Skeletal muscle tissue (tissue), 4 donors: ENCODE measurements around the gene PAK5. TPM values are rescaled to one million over a fixed set of nuclear protein-coding genes. Genes with fewer than 3 reads are reported as not detected.

Source experiments
- H3K27ac ChIP-seq: one replicate; pipeline ENCODE4 v1.7.0; 2013; ENCODE audit warnings: mild to moderate bottlenecking, low read depth, low read length, inconsistent platforms
- H3K27me3 ChIP-seq, 3 donors: one replicate each; pipeline ENCODE4 v1.7.0; 2013; ENCODE audit warnings: low read length in 3 of 3; ENCODE audit not compliant: control insufficient read depth in 3 of 3, insufficient read depth in 3 of 3
- H3K36me3 ChIP-seq, 3 donors: one replicate each; pipeline ENCODE4 v1.7.0; 2013; ENCODE audit warnings: low read length in 3 of 3; ENCODE audit not compliant: control insufficient read depth in 3 of 3, insufficient read depth in 3 of 3
- H3K4me1 ChIP-seq, 3 donors: one replicate each; pipeline ENCODE4 v1.7.0; 2013; ENCODE audit warnings: low read length in 3 of 3, mild to moderate bottlenecking in 3 of 3; ENCODE audit not compliant: control insufficient read depth in 3 of 3, insufficient read depth in 3 of 3
- H3K4me3 ChIP-seq, 3 donors: one replicate each; pipeline ENCODE4 v1.7.0; 2013; ENCODE audit warnings: low read length in 3 of 3
- H3K9ac ChIP-seq, 3 donors: one replicate each; pipeline ENCODE4 v1.7.0; 2013; ENCODE audit warnings: low read length in 3 of 3, mild to moderate bottlenecking in 3 of 3, moderate library complexity in 2 of 3, low read depth in 1 of 3
- H3K9me3 ChIP-seq, 3 donors: one replicate each; pipeline ENCODE4 v1.7.0; 2013; ENCODE audit warnings: low read length in 3 of 3; ENCODE audit not compliant: control insufficient read depth in 3 of 3
- total RNA-seq: library from RNA; depleted of rRNA; stranded (reverse); fragments of >200 nt; gene quantifications from one replicate; pipeline ENCODE4 v1.2.3, GENCODE V29; 2014
- donor health status: Osteomylitis.

The PAK5 gene
- total RNA-seq, 1 donor from 2014 or later, result under 0.01 TPM

DNA sequence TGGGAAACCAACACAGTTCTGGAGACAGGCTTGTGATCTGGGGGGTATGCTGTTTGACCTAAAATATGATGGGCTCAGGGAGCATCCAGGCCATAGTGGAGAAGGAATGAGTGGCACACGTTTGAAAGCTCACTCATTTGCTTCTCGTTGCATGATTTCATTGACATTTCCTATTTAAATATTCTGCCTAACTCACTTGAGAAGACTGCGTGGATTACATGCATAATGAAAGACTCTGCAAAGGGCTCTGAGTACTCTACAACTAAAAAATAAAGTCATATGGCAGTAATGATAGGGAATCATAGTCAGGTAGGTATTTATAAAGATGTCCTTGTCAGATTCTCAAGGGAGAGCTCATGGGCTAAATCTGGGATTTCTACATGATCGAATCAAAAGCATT lies 206.6 kb downstream of the PAK5 start:
- H3K9ac ChIP-seq, result no peak overlapping the region
- no peak overlapping the region for H3K4me3 ChIP-seq
- H3K27ac ChIP-seq, result no peak overlapping the region
- no peaks in the 10 kb centered on the region for H3K27me3 ChIP-seq
- no peaks in the 10 kb centered on the region for H3K4me1 ChIP-seq
- no peaks in the 10 kb centered on the region for H3K36me3 ChIP-seq
- H3K9me3 ChIP-seq, result peaks cover 0 to 3% (median 0%) of the 10 kb centered on the region in 3 donors

DNA sequence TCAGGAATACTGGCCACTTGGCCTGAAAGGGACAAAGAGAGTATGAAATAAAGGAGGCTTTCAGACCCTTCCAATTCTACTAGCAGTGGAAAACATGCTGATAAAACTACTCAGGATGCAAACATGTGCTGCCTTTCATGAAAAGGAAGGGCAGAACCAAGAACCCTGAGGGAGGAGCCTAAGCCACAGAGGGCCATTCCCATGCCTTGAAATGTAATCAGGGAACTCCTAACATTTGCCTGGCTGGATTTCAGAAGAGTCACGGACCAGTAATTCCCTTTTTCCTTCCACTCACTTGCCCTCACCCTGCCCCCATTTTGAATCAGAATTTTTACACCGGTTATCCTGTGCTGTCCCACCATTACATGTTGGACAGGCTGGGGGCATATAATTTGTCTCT lies 208.3 kb downstream of the PAK5 start:
- Histone ChIP-seq H3K9ac (no peak overlapping the region), H3K27ac (no peak overlapping the region), H3K9me3 (peaks cover 0 to 3% (median 0%) of the 10 kb centered on the region in 3 donors), H3K27me3 (no peaks in the 10 kb centered on the region), H3K36me3 (no peaks in the 10 kb centered on the region), H3K4me3 (no peak overlapping the region), H3K4me1 (no peaks in the 10 kb centered on the region)

DNA sequence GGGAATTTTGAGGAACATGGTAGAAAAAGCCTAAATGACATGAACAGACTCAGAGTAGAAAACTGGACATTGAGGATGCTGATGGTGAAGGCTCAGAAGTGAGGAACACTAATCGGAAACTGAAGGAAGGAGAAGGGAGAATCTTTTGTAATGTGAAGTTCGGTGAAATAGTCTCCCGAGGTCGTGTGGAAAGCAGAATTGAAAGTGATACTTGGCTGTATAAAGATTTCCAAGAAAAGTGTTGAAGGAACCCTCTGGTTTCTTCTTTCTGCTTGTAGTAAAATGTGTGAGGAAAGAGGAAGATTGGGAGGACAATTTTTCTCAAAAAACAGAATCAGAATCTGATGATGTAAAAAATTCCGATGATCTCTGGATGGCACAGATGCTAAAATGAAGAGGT lies 209.0 kb downstream of the PAK5 start:
- Histone ChIP-seq H3K9ac (no peak overlapping the region), H3K4me1 (no peaks in the 10 kb centered on the region), H3K36me3 (no peaks in the 10 kb centered on the region), H3K27ac (no peak overlapping the region), H3K27me3 (no peaks in the 10 kb centered on the region), H3K4me3 (no peak overlapping the region), H3K9me3 (peaks cover 0 to 3% (median 0%) of the 10 kb centered on the region in 3 donors)

DNA sequence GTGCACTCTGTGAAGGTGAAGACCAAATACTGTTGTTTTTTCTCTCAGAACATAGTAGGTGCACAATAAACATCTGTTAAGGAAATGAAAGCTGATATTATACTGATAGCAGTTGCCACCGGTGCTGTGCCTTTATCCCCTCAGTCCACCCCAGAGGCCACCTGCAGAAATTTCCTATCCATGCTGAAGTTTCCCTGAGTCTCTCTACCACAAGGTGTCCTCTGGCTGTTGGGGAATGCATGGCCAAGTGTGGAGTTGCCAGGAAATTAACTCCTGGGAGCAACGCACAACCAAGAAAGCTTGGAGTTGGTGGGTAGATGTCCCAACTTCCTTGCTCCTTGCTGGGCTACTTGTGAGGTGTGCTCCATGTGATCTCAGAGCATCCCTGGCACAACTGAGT lies 210.3 kb downstream of the PAK5 start:
- Histone ChIP-seq H3K4me1 (no peaks in the 10 kb centered on the region), H3K36me3 (no peaks in the 10 kb centered on the region), H3K27me3 (no peaks in the 10 kb centered on the region)

DNA sequence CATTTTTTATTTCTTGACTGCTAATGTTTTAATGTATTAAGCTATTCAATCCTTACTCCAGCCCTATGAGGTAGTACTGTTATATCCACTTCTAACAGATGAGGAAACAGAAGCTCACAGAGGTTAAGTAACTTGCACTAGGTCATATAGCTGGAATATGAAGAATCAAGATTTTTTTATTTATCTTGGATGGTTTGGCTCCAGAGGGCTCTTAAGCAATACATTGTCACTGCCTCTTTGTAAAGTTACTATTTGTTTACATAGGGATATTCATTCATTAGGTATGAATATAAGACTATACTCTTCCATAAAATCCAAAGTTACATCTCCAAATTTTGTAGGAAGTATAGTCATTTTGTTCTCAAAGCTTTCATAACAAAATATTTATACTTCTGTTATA lies 210.7 kb downstream of the PAK5 start:
- Histone ChIP-seq H3K4me3 (no peak overlapping the region), H3K4me1 (no peaks in the 10 kb centered on the region), H3K9me3 (peaks cover 0 to 3% (median 0%) of the 10 kb centered on the region in 3 donors), H3K9ac (no peak overlapping the region), H3K27me3 (no peaks in the 10 kb centered on the region), H3K27ac (no peak overlapping the region), H3K36me3 (no peaks in the 10 kb centered on the region)

More for the DNA sequence above, 210.3 kb downstream of the PAK5 start:
- no peak overlapping the region for H3K27ac ChIP-seq
- H3K9me3 ChIP-seq, result peaks cover 0 to 3% (median 0%) of the 10 kb centered on the region in 3 donors
- no peak overlapping the region for H3K9ac ChIP-seq
- no peak overlapping the region for H3K4me3 ChIP-seq

DNA sequence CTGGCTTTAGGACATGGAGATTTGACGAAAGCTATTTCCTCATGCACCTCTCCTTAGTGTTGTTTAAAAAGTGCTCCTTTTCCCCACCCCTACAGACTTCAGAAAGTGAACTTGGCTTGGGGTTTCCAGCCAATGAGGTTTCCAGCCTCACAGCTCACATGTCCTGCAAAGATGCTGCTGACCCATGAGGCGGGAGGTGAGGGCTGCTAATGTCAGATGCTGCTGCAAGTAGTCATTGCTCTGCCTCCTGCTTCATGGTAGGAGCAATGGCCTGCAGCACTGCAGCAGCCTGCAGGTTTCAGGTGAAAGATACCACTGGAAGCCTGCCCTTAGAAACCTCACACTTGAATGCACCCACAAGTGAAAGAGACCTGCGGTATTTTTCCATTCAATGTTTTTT lies 211.7 kb downstream of the PAK5 start:
- Histone ChIP-seq H3K27ac (no peak overlapping the region), H3K9ac (no peak overlapping the region), H3K4me3 (no peak overlapping the region), H3K9me3 (peaks cover 0 to 3% (median 0%) of the 10 kb centered on the region in 3 donors), H3K36me3 (no peaks in the 10 kb centered on the region), H3K27me3 (no peaks in the 10 kb centered on the region), H3K4me1 (no peaks in the 10 kb centered on the region)

DNA sequence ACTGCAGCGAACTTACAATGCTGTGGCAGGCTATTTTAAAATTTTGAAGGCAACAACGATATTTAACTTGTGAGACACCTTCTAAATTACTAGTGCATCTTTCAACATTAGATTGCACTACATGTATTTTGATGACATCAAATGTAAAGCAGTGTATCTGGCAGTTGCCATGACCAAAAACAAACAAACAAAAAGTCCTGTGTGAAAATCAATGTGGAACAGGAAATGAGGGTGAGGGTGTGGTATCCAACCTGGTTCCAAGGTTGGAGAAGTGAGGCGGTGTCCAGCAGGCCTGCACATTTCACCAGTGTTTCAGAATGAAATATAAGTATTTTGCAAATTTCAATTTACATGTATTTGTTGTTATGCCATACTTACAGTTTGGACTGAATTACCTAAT lies 212.5 kb downstream of the PAK5 start:
- no peaks in the 10 kb centered on the region for H3K4me1 ChIP-seq
- no peaks in the 10 kb centered on the region for H3K36me3 ChIP-seq
- no peak overlapping the region for H3K4me3 ChIP-seq
- no peaks in the 10 kb centered on the region for H3K27me3 ChIP-seq
- H3K9ac ChIP-seq, result no peak overlapping the region
- peaks cover 0 to 3% (median 0%) of the 10 kb centered on the region in 3 donors for H3K9me3 ChIP-seq
- no peak overlapping the region for H3K27ac ChIP-seq

DNA sequence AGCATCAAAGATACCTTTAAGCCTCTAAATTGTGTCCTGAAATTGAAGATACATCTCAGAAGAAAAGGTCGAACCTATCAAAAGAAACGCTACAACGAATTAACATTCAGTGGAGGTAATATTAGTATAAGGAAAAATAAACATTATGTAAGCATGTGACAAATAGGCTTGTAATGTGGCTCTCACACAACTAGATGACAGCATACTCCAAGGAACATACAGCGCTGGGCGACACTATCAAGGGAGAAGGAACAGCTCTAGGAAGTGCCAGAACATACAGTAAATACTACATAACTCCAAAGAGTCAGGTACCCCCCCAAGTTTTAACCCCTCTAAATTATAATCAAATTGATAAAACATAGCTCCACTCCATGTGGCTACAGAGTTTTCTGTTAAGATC lies 220.9 kb downstream of the PAK5 start:
- Histone ChIP-seq H3K27me3 (peaks cover 0 to 2% (median 0%) of the 10 kb centered on the region in 3 donors), H3K9me3 (no peaks in the 10 kb centered on the region), H3K27ac (no peak overlapping the region), H3K9ac (no peak overlapping the region), H3K4me3 (no peak overlapping the region), H3K36me3 (no peaks in the 10 kb centered on the region), H3K4me1 (no peaks in the 10 kb centered on the region)

DNA sequence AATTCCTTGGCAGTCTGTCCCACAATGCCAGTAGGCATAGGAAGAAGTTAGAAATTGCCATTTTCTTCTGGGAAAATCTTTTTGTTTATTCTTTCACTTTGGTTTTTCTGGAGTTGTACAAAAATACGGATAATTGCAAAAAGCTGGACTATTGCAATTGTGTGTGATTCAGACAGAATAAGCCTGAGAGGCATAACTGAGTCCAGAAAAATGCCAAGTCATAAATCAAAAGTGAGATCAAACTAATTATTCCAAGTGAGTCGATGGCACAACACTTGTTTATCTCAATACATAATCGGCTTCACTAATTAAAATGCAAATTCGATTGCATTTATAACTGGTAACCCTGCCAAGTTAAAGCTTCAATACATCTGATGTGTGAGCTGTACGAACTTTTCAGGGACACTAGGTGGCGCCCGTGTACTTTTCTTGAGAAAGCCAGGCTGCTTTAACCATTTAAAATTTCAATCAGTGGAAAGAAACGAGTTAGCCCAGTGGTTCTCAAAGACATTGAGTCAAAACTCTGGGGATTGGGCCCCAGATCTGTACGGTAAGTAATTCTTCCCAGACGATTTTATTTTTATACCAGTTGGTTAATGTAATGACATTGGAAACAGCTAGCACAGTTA lies 221.9 kb downstream of the PAK5 start:
- Histone ChIP-seq H3K4me3 (no peak overlapping the region), H3K36me3 (no peaks in the 10 kb centered on the region), H3K27ac (no peak overlapping the region), H3K27me3 (peaks cover 0 to 2% (median 0%) of the 10 kb centered on the region in 3 donors), H3K9ac (no peak overlapping the region), H3K9me3 (no peaks in the 10 kb centered on the region), H3K4me1 (no peaks in the 10 kb centered on the region)

DNA sequence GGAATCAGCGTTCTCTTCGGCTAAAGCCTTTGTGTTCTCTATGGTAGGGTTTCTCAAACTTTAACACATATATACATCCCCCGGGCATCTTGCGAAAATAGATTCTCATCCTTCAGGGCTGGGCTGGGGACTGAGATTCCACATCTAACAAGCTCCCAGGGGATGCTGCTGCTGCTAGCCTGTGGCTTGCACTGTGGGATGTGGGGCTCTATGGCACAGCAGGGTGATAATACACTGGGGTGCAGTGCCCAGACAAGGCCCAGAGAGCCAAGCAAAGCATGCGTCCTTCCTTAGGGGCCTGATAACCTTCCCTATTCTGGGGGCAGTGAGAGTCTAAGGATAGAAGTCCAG lies 222.4 kb downstream of the PAK5 start:
- H3K36me3 ChIP-seq, result no peaks in the 10 kb centered on the region
- no peak overlapping the region for H3K9ac ChIP-seq
- no peaks in the 10 kb centered on the region for H3K4me1 ChIP-seq
- H3K27ac ChIP-seq, result no peak overlapping the region
- peaks cover 0 to 2% (median 0%) of the 10 kb centered on the region in 3 donors for H3K27me3 ChIP-seq
- no peaks in the 10 kb centered on the region for H3K9me3 ChIP-seq
- H3K4me3 ChIP-seq, result no peak overlapping the region
